RWPE2 (cell line): ENCODE results near the gene COL26A1.

Experiments used
- ATAC-seq: fragments of 200-7000 bp; cut with Tn5 transposase; 3 replicates; pipeline ENCODE4 v1.9.1; 2021; ENCODE audit warnings: low read depth
- DNase-seq: peaks from one replicate; pipeline ENCODE4 v3.0.0-alpha.2; 2020; ENCODE audit warnings: low spot score
- H3K27ac ChIP-seq: fragments of 450-650 bp; 2 replicates; pipeline ENCODE4 v1.5.1; 2017; ENCODE audit warnings: mild to moderate bottlenecking; ENCODE audit not compliant: poor library complexity, severe bottlenecking
- H3K27me3 ChIP-seq: fragments of 250-450 bp; sonication (Bioruptor Pico); 2 replicates; pipeline ENCODE4 v1.5.1; 2021; ENCODE audit warnings: mild to moderate bottlenecking, moderate library complexity; ENCODE audit not compliant: insufficient read depth, poor library complexity, severe bottlenecking
- H3K36me3 ChIP-seq: fragments of 250-450 bp; sonication (Bioruptor Pico); 2 replicates; pipeline ENCODE4 v1.5.1; 2020; ENCODE audit warnings: low read depth, mild to moderate bottlenecking, moderate library complexity
- H3K4me1 ChIP-seq: fragments of 250-450 bp; sonication (Bioruptor Pico); 2 replicates; pipeline ENCODE4 v1.5.1; 2021; ENCODE audit warnings: mild to moderate bottlenecking, moderate library complexity; ENCODE audit not compliant: insufficient read depth, poor library complexity, severe bottlenecking
- H3K4me3 ChIP-seq: fragments of 250-450 bp; sonication (Bioruptor Pico); 2 replicates; pipeline ENCODE4 v1.5.1; 2021; ENCODE audit warnings: mild to moderate bottlenecking, moderate library complexity; ENCODE audit not compliant: severe bottlenecking
- H3K9me3 ChIP-seq: fragments of 250-450 bp; sonication (Bioruptor Pico); 2 replicates; pipeline ENCODE4 v1.5.1; 2021; ENCODE audit warnings: mild to moderate bottlenecking, moderate library complexity; ENCODE audit not compliant: severe bottlenecking
- TF ChIP-seq, protein P1 (sequence below): fragments of 450-650 bp; IDR thresholded peaks from one replicate; pipeline ENCODE4 v1.5.1; 2017; ENCODE audit warnings: mild to moderate bottlenecking, moderate library complexity; ENCODE audit not compliant: poor library complexity, severe bottlenecking

Gene COL26A1

DNA sequence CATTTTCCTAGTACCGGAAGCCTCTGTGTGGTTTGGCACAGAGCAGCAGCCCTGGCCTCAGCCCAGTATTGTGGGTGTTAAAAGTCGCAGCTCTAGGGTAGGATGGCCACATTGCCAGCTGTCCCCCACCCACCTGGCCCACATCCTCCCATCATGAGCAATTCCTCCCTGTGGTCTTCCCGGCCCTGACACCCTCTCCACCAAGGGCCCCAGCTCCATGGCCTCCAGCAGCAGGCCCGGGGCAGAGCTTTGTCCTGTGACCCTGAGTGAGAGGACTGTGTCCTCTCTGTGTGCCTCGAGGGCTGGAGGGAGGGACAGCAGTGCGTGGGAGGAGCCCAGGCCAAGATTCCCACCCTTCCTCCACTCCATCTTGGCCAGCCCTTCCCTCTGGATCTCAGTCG, 172.7 kb downstream of the COL26A1 start:
- Histone ChIP-seq H3K36me3 (no peaks in the 10 kb centered on the region), H3K4me3 (no peak overlapping the region), H3K4me1 (no peaks in the 10 kb centered on the region), H3K9me3 (no peaks in the 10 kb centered on the region), H3K27ac (no peak overlapping the region), H3K27me3 (no peaks in the 10 kb centered on the region)
- TF ChIP-seq, protein P1, sequence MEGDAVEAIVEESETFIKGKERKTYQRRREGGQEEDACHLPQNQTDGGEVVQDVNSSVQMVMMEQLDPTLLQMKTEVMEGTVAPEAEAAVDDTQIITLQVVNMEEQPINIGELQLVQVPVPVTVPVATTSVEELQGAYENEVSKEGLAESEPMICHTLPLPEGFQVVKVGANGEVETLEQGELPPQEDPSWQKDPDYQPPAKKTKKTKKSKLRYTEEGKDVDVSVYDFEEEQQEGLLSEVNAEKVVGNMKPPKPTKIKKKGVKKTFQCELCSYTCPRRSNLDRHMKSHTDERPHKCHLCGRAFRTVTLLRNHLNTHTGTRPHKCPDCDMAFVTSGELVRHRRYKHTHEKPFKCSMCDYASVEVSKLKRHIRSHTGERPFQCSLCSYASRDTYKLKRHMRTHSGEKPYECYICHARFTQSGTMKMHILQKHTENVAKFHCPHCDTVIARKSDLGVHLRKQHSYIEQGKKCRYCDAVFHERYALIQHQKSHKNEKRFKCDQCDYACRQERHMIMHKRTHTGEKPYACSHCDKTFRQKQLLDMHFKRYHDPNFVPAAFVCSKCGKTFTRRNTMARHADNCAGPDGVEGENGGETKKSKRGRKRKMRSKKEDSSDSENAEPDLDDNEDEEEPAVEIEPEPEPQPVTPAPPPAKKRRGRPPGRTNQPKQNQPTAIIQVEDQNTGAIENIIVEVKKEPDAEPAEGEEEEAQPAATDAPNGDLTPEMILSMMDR, result no peak
- ATAC-seq (peak; percentile 7; the same call in 1 of the 3 replicates), DNase-seq (no peak)

DNA sequence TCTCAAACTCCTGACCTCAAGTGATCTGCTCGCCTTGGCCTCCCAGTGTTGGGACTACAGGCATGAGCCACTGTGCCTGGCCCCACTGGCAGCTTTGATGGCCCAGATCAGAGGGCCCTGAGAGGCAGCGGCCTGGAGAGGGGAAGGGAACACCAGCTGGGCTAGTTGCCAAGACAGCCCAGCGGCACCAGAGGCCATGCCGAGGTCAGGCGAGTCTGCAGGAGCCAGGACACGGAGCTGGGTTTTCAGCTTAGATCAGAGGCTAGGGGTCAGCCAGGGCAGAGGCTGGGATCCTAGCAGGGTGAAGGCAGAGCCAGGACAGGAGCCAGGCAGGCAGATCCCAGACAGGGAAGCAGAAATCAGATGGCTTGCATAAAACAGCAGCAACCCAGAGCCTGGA, 173.6 kb downstream of the COL26A1 start:
- H3K36me3 ChIP-seq, result no peaks in the 10 kb centered on the region
- no peaks in the 10 kb centered on the region for H3K9me3 ChIP-seq
- no peaks in the 10 kb centered on the region for H3K4me1 ChIP-seq
- TF ChIP-seq, protein P1, result no peak
- ATAC-seq (no peak), DNase-seq (no peak)
- no peak overlapping the region for H3K27ac ChIP-seq
- no peak overlapping the region for H3K4me3 ChIP-seq
- no peaks in the 10 kb centered on the region for H3K27me3 ChIP-seq

DNA sequence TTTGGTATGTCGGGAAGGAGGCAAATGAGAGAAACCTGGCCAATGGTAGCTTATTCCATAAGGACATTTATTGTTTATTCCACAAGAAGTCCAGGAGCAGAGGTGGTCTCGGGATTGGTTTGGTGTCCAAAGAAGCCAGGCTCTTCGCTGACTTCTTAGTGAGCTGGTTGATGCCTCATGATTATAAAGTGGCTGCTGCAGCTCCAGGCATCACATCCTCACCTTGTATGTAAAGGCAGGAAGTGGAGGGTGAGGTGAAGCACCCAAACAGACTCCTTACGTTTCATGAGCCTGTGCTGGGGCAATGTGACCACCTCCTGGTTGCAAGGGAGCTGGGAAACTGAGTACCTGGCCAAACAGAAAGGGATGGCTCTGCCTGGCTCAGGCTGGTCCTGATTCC, 174.0 kb downstream of the COL26A1 start:
- Histone ChIP-seq H3K27ac (no peak overlapping the region), H3K27me3 (no peaks in the 10 kb centered on the region), H3K4me3 (no peak overlapping the region), H3K36me3 (no peaks in the 10 kb centered on the region), H3K9me3 (no peaks in the 10 kb centered on the region), H3K4me1 (no peaks in the 10 kb centered on the region)
- ATAC-seq, result no peak
- no peak for DNase-seq
- TF ChIP-seq, protein P1, result no peak

GRCh38 chr7:101537205-101537604, 174.5 kb downstream of the COL26A1 start:
- Histone ChIP-seq H3K27ac (no peak overlapping the region), H3K4me1 (no peaks in the 10 kb centered on the region), H3K4me3 (no peak overlapping the region), H3K36me3 (no peaks in the 10 kb centered on the region), H3K27me3 (no peaks in the 10 kb centered on the region), H3K9me3 (no peaks in the 10 kb centered on the region)
- ATAC-seq, result no peak
- DNase-seq, result no peak
- TF ChIP-seq, protein P1, result no peak

- no peak overlapping the region for H3K4me3 ChIP-seq
- DNase-seq (no peak), ATAC-seq (no peak)
- H3K9me3 ChIP-seq, result no peaks in the 10 kb centered on the region
- TF ChIP-seq, protein P1, result no peak
- H3K27ac ChIP-seq, result no peak overlapping the region
- H3K36me3 ChIP-seq, result no peaks in the 10 kb centered on the region
- H3K27me3 ChIP-seq, result no peaks in the 10 kb centered on the region
- no peaks in the 10 kb centered on the region for H3K4me1 ChIP-seq
Observed at GRCh38 chr7:101537935-101538595, 175.4 kb downstream of the COL26A1 start.
